HTR-8/SVneo (cell line): ENCODE data around the gene ZDHHC21.
A peak's percentile ranks its signal among the peaks of the same experiment; 100 is the strongest.

ENCODE experiments used
- DNase-seq: peaks from one replicate; pipeline ENCODE4 v3.0.0; 2011; ENCODE audit warnings: low spot score, mixed read lengths; ENCODE audit not compliant: insufficient read length
- FAIRE-seq: peaks from 2 replicates; lab custom pipeline; 2011; peaks lifted over from hg19 to GRCh38; lab: Jason Lieb, UNC

The ZDHHC21 gene

GRCh38 chr9:14627513-14627912 lies 65.7 kb downstream of the ZDHHC21 start:
- DNase-seq, result no peak
- no peak for FAIRE-seq

DNA sequence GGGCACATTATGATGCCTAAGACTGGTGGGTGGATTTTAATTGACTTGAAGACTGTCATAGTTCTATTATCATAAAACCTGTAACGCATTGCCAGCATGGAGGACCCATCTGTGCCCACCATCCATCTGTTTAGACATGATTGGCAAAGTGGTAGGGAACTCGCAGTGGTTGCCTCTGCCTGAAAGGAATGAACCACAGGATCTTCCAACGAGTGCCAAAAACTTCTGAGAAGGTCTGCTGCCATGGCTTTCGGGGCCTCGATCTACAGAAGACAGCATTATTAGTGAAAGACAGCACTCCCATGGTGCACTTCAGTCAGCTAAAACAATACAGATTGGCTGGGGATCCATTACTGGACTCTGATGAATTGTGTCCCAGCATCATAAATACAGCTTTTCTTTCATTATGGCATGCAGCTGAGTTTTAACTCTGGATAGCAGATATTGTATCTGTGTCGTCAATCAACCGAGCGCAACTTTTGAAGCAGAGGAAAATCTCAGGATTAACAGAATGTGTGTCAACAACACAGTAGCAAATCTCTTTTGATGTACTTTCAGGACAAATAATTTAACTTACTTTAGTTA lies 74.3 kb downstream of the ZDHHC21 start:
- DNase-seq, result no peak

DNA sequence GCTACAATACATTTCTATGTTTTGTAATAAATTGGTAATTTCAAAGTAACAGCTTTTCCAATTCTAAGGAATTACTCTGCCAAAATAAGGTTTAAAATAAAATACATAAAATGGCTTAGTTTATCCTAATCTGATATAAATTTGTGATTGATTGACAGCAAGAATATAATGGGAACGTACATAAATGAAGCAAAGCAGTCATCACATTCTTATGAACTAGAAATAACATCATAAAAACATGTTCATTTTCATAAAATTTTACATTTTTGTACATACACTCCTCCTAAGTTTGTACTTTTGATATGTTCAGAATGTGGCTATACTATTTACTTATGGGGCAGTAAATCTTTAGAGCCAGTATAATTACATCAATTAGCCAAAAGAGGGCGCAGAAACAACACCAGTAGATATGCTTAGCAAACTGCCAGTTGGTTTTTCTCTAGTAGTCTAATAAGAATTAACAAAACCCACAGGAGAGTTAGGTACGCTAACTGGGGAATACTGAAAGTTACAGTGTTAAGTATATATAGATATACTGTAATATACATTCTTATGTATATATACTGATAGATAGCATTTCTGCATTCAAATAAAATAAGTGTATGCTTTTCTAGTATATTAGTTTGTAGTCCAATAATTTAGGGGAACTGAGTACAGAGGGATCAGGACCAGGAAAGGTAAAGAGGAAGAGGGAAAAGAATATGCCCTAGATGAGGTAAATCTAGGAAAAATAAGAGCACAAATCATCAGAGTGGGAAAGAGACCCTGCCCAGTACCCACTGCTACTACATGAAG lies 76.8 kb downstream of the ZDHHC21 start:
- FAIRE-seq (no peak), DNase-seq (peak; percentile 2)

More for the DNA sequence above, 74.3 kb downstream of the ZDHHC21 start:
- no peak for FAIRE-seq

GRCh38 chr9:14608540-14608939 lies 84.7 kb downstream of the ZDHHC21 start:
- DNase-seq (no peak), FAIRE-seq (no peak)

GRCh38 chr9:14597171-14597799 lies 95.9 kb downstream of the ZDHHC21 start:
- no peak for DNase-seq
- FAIRE-seq, result no peak

DNA sequence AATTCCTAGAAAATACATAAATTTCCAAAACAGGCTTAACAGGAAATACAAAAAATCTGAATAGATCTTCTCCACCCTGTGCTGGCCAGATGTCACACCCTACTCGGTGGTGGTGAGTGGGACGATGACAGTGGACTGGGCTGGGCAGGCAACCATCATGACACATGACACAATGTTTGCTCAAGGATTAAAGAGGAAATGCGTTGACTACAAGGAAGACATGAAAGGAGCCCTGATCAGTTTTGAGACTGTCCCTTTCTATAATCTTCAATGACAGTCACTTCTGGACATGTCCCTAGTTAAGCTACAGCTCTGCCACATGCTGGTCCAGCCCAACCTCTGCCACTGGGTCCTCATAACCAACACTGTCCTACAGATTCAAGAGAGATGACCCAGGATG lies 99.8 kb downstream of the ZDHHC21 start:
- no peak for FAIRE-seq
- no peak for DNase-seq

DNA sequence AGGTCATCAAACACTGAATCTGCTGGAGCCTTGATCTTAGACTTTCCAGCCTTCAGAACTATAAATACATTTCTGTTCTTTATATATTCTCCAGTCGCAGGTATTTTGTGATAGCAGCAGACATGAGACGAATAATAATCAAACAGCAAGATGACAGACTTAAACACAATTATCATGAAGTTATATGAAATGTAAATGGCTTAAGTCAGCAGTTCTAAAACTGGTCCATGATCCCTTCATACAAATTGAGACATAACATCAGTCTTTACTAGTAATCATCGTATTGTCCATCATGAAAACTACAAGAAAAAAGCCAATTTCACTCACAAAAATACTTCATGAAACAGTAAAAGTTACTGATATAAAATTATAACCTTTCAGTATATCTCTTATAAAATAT lies 101.8 kb downstream of the ZDHHC21 start:
- DNase-seq, result no peak
- no peak for FAIRE-seq

GRCh38 chr9:14585730-14586473 lies 107.3 kb downstream of the ZDHHC21 start:
- FAIRE-seq (no peak), DNase-seq (no peak)

- FAIRE-seq, result no peak
- no peak for DNase-seq
Measured at GRCh38 chr9:14584571-14584970, 108.7 kb downstream of the ZDHHC21 start.

DNA sequence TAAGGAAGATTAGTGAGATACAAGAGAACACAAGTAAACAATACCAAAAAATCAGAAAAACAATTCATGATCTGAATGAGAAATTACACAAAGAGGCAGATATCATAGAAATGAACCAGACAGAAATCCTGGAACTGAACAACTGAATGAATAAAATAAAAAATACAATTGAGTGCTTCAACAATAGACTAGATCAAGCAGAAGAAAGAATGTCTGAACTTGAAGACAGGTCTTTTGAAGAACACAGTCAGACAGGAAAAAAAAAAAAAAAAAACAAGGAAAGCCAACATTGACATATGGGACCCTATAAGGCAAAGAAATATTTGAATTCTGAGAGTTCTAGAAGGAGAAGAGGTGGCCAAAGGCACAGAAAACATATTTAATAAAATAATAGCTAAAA lies 115.2 kb downstream of the ZDHHC21 start:
- FAIRE-seq (no peak), DNase-seq (no peak)

- FAIRE-seq, result no peak
Measured at GRCh38 chr9:14574173-14574572, 119.1 kb downstream of the ZDHHC21 start.

DNA sequence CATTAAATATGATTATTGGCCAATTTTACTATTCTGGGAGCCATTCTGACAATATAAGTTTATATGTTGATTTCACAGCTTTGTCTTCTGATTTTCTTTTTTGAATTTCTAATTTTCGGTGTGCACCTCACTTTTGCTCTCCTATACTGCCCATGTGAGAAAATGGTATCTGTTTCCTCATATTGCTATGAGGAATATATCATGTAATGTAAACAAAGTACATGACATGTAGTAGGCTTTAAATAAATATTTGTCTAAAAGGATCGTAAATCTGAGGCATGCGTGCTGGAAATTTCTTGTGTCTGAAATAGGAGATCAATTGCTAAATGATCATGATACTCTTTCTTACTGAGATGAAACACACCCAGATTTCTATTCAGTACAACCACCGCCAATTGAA lies 119.9 kb downstream of the ZDHHC21 start:
- DNase-seq, result no peak
- FAIRE-seq, result no peak

More at GRCh38 chr9:14574173-14574572, 119.1 kb downstream of the ZDHHC21 start:
- no peak for DNase-seq

GRCh38 chr9:14565352-14566016 lies 127.7 kb downstream of the ZDHHC21 start:
- DNase-seq, result no peak
- FAIRE-seq, result no peak

GRCh38 chr9:14563902-14564624 lies 129.2 kb downstream of the ZDHHC21 start:
- no peak for DNase-seq
- no peak for FAIRE-seq

DNA sequence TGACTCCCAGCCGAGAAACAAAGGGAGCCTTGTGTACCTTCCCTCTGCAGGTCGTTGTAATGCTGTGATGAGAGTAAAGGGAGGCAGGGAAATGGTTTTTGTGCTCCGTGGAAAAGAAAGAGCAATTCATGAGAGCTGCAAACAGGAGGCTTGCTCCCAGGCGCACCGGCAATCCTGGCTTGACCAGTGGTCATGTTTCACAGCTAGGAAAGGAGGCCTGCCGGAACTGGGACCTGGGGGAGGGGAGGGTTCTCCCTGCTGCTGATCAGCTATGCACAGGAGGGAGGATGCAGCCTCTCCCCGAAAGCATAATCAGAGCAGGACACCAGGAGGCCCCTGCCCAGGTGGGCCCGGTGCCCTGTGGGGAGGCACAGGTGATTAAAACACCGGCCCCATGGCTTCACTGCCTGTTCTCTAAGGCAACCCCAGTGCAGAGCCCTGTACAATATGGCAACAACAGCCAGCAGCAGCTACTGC lies 131.3 kb downstream of the ZDHHC21 start:
- DNase-seq (no peak), FAIRE-seq (no peak)
